ENCODE data around the gene PPP1R13L. TPM values are rescaled to one million over a fixed set of nuclear protein-coding genes. Genes with fewer than 3 reads are reported as not detected.

Gene PPP1R13L
- total and polyA plus RNA-seq, 2 donors (not counting 1 experiment from before 2014, with no cell fraction given) = 7.4 to 9.2 TPM

DNA sequence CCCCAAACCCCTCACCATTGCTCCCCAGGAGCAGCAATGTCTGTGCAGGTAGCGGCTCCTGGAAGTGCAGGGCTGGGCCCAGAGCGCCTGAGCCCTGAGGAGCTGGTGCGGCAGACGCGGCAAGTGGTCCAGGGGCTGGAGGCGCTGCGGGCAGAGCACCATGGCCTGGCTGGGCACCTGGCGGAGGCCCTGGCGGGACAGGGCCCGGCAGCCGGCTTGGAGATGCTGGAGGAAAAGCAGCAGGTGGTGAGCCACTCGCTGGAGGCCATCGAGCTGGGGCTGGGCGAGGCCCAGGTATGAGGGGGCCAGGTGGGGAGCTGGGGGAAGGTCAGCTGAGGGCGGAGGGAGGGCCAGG lies 59.4 kb downstream of the PPP1R13L start:
- intact Hi-C loops (cut with micrococcal nuclease) = no loop called here
- Histone ChIP-seq H2AFZ (ENCODE audit: insufficient read depth, low read depth, low read length, poor library complexity, severe bottlenecking) (no peak overlapping the region), H3K36me3 (replicated peaks in 1 of 2; ENCODE audit: control extremely low read depth in 1 of 2, control insufficient read depth in 1 of 2, extremely low read depth in 1 of 2, insufficient read depth in 2 of 2, low read length in 1 of 2) (no peaks in the 10 kb centered on the region), H3K4me1 (ENCODE audit: control insufficient read depth in 2 of 2, insufficient read depth in 2 of 2, low read length in 2 of 2) (peaks cover 3 to 8% of the 10 kb centered on the region in 2 donors), H3K9me3 (ENCODE audit: control extremely low read depth in 1 of 3, control insufficient read depth in 2 of 3, insufficient read depth in 1 of 3, low read length in 2 of 3) (peaks cover 0 to 3% (median 0%) of the 10 kb centered on the region in 3 donors), H4K20me1 (ENCODE audit: control insufficient read depth, insufficient read depth, low read length, poor library complexity, severe bottlenecking) (no peaks in the 10 kb centered on the region), H3K27me3 (replicated peaks in 1 of 4; ENCODE audit: control extremely low read depth in 1 of 4, control insufficient read depth in 3 of 4, insufficient read depth in 4 of 4, low read length in 3 of 4) (peaks cover 0 to 34% (median 4%) of the 10 kb centered on the region in 4 experiments), H3K27ac (ENCODE audit: low read length in 2 of 2) (no peak overlapping the region), H3K4me3 (ENCODE audit: control extremely low read depth in 1 of 5, extremely low read depth in 1 of 5, insufficient read depth in 1 of 5, low read depth in 2 of 5, low read length in 4 of 5) (no peak overlapping the region), H3K4me2 (replicated peaks; ENCODE audit: low read depth, low read length, poor library complexity, severe bottlenecking) (no peak overlapping the region), H3K79me2 (ENCODE audit: control insufficient read depth, insufficient read depth, low read length) (no peaks in the 10 kb centered on the region), H3K9ac (ENCODE audit: low read length) (no peak overlapping the region)
- Mint-ChIP-seq H3K9me3 (ENCODE audit: insufficient read depth) (no peaks in the 10 kb centered on the region), H3K27me3 (peaks cover 18% of the 10 kb centered on the region), H3K27ac (no peak overlapping the region), H3K4me3 (no peak overlapping the region), H3K4me1 (no peaks in the 10 kb centered on the region)
- CTCF ChIA-PET = interaction anchor here (1.3 kb wide), 1 partner anchor 49 kb away, joined by 3 read pairs; no protein-coding TSS in a partner anchor
- POLR2A ChIA-PET = no interaction called here
- WGBS (ENCODE audit: insufficient coverage) = 96% methylated on average over 15 of the region's 15 CpGs
- TF ChIP-seq, protein P1, sequence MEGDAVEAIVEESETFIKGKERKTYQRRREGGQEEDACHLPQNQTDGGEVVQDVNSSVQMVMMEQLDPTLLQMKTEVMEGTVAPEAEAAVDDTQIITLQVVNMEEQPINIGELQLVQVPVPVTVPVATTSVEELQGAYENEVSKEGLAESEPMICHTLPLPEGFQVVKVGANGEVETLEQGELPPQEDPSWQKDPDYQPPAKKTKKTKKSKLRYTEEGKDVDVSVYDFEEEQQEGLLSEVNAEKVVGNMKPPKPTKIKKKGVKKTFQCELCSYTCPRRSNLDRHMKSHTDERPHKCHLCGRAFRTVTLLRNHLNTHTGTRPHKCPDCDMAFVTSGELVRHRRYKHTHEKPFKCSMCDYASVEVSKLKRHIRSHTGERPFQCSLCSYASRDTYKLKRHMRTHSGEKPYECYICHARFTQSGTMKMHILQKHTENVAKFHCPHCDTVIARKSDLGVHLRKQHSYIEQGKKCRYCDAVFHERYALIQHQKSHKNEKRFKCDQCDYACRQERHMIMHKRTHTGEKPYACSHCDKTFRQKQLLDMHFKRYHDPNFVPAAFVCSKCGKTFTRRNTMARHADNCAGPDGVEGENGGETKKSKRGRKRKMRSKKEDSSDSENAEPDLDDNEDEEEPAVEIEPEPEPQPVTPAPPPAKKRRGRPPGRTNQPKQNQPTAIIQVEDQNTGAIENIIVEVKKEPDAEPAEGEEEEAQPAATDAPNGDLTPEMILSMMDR (IDR thresholded peaks at IDR 0.05) = no peak
- no peak for TF ChIP-seq EZH2 (IDR thresholded peaks at IDR 0.05; ENCODE audit: borderline replicate concordance, insufficient read depth, low read depth, low read length, poor library complexity, severe bottlenecking)
- ATAC-seq (ENCODE audit: low read depth) (no peak), DNase-seq (no peak)

- no peak for DNase-seq
- Mint-ChIP-seq H3K27ac (no peak overlapping the region), H3K27me3 (peaks cover 23% of the 10 kb centered on the region), H3K4me1 (peaks cover 4% of the 10 kb centered on the region), H3K9me3 (ENCODE audit: insufficient read depth) (no peaks in the 10 kb centered on the region), H3K4me3 (no peak overlapping the region)
- H3K9ac ChIP-seq (ENCODE audit: low read length) = no peak overlapping the region
- no peak for ATAC-seq (ENCODE audit: low read depth)
- peaks cover 0 to 6% (median 0%) of the 10 kb centered on the region in 3 donors for H3K9me3 ChIP-seq (ENCODE audit: control extremely low read depth in 1 of 3, control insufficient read depth in 2 of 3, insufficient read depth in 1 of 3, low read length in 2 of 3)
- H2AFZ ChIP-seq (ENCODE audit: insufficient read depth, low read depth, low read length, poor library complexity, severe bottlenecking) = no peak overlapping the region
- H3K4me3 ChIP-seq (ENCODE audit: control extremely low read depth in 1 of 5, extremely low read depth in 1 of 5, insufficient read depth in 1 of 5, low read depth in 2 of 5, low read length in 4 of 5) = no peak overlapping the region
- no peak for TF ChIP-seq EZH2 (IDR thresholded peaks at IDR 0.05; ENCODE audit: borderline replicate concordance, insufficient read depth, low read depth, low read length, poor library complexity, severe bottlenecking)
- TF ChIP-seq, protein P1 (IDR thresholded peaks at IDR 0.05) = no peak
- peaks cover 0 to 39% (median 6%) of the 10 kb centered on the region in 4 experiments for H3K27me3 ChIP-seq (replicated peaks in 1 of 4; ENCODE audit: control extremely low read depth in 1 of 4, control insufficient read depth in 3 of 4, insufficient read depth in 4 of 4, low read length in 3 of 4)
- WGBS (ENCODE audit: insufficient coverage) = 72% methylated on average over 13 of the region's 15 CpGs
- peaks cover 7 to 12% of the 10 kb centered on the region in 2 donors for H3K4me1 ChIP-seq (ENCODE audit: control insufficient read depth in 2 of 2, insufficient read depth in 2 of 2, low read length in 2 of 2)
- no peaks in the 10 kb centered on the region for H3K36me3 ChIP-seq (replicated peaks in 1 of 2; ENCODE audit: control extremely low read depth in 1 of 2, control insufficient read depth in 1 of 2, extremely low read depth in 1 of 2, insufficient read depth in 2 of 2, low read length in 1 of 2)
- intact Hi-C loops (cut with micrococcal nuclease) = no loop called here
- no peak overlapping the region for H3K4me2 ChIP-seq (replicated peaks; ENCODE audit: low read depth, low read length, poor library complexity, severe bottlenecking)
- no peaks in the 10 kb centered on the region for H3K79me2 ChIP-seq (ENCODE audit: control insufficient read depth, insufficient read depth, low read length)
- H4K20me1 ChIP-seq (ENCODE audit: control insufficient read depth, insufficient read depth, low read length, poor library complexity, severe bottlenecking) = no peaks in the 10 kb centered on the region
- ChIA-PET CTCF (interaction anchor here (1.3 kb wide), 1 partner anchor 50 kb away, joined by 3 read pairs; no protein-coding TSS in a partner anchor), POLR2A (no interaction called here)
- no peak overlapping the region for H3K27ac ChIP-seq (ENCODE audit: low read length in 2 of 2)
These were observed 60.0 kb downstream of the PPP1R13L start for GRCh38 chr19:45344621-45345505.

All from B cell (primary cell).